ENCODE results near the gene BRPF3.

BRPF3 gene

GRCh38 chr6:36184311-36184710 lies 12.2 kb upstream of the BRPF3 start:
- Histone ChIP-seq H4K20me1 (ENCODE audit: insufficient read depth) (no peaks in the 10 kb centered on the region), H3K9ac (no peak overlapping the region), H2AFZ (ENCODE audit: low read depth) (no peak overlapping the region), H3K4me2 (no peak overlapping the region), H3K79me2 (ENCODE audit: insufficient read depth, low read depth) (no peaks in the 10 kb centered on the region), H3K4me3 (IDR thresholded peaks at IDR 0.05; ENCODE audit: insufficient read depth, low read depth, low read length) (no peak overlapping the region), H3K36me3 (ENCODE audit: insufficient read depth) (no peaks in the 10 kb centered on the region), H3K27me3 (ENCODE audit: insufficient read depth, low read depth) (no peaks in the 10 kb centered on the region), H3K27ac (no peak overlapping the region), H3K4me1 (ENCODE audit: low read depth, poor library complexity, severe bottlenecking) (no peaks in the 10 kb centered on the region)
- TF ChIP-seq CTCF (conservative IDR thresholded peaks at IDR 0.05; ENCODE audit: low read depth, low read length) = no peak

DNA sequence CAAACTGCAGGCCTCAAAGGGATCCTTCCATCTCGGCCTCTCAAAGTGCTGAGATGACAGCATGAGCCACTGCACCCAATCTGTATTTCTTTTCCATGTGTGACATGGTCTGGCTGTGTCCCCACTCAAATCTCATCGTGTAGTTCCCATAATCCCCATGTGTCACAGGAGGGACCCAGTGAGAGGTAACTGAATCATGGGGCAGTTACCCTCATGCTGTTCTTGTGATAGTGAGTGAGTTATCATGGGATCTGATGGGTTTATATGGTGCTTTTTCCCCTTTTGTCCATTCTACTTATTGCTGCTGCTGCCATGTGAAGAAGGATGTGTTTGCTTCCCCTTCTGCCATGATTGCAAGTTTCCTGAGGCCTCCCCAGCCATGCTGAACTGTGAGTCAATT lies 10.3 kb upstream of the BRPF3 start:
- no peaks in the 10 kb centered on the region for H3K36me3 ChIP-seq (ENCODE audit: insufficient read depth)
- no peak overlapping the region for H3K9ac ChIP-seq
- H2AFZ ChIP-seq (ENCODE audit: low read depth) = no peak overlapping the region
- no peak overlapping the region for H3K4me3 ChIP-seq (IDR thresholded peaks at IDR 0.05; ENCODE audit: insufficient read depth, low read depth, low read length)
- H3K27ac ChIP-seq = no peak overlapping the region
- no peaks in the 10 kb centered on the region for H3K4me1 ChIP-seq (ENCODE audit: low read depth, poor library complexity, severe bottlenecking)
- H3K27me3 ChIP-seq (ENCODE audit: insufficient read depth, low read depth) = no peaks in the 10 kb centered on the region
- no peak overlapping the region for H3K4me2 ChIP-seq
- no peaks in the 10 kb centered on the region for H4K20me1 ChIP-seq (ENCODE audit: insufficient read depth)
- no peaks in the 10 kb centered on the region for H3K79me2 ChIP-seq (ENCODE audit: insufficient read depth, low read depth)
- TF ChIP-seq CTCF (conservative IDR thresholded peaks at IDR 0.05; ENCODE audit: low read depth, low read length) = no peak

GRCh38 chr6:36187446-36187845 lies 9.1 kb upstream of the BRPF3 start:
- no peak overlapping the region for H2AFZ ChIP-seq (ENCODE audit: low read depth)
- TF ChIP-seq CTCF (conservative IDR thresholded peaks at IDR 0.05; ENCODE audit: low read depth, low read length) = no peak
- no peaks in the 10 kb centered on the region for H3K36me3 ChIP-seq (ENCODE audit: insufficient read depth)
- H3K27me3 ChIP-seq (ENCODE audit: insufficient read depth, low read depth) = no peaks in the 10 kb centered on the region
- no peak overlapping the region for H3K9ac ChIP-seq
- H3K4me1 ChIP-seq (ENCODE audit: low read depth, poor library complexity, severe bottlenecking) = no peaks in the 10 kb centered on the region
- no peak overlapping the region for H3K4me2 ChIP-seq
- no peaks in the 10 kb centered on the region for H3K79me2 ChIP-seq (ENCODE audit: insufficient read depth, low read depth)
- H3K27ac ChIP-seq = no peak overlapping the region
- H4K20me1 ChIP-seq (ENCODE audit: insufficient read depth) = no peaks in the 10 kb centered on the region
- H3K4me3 ChIP-seq (IDR thresholded peaks at IDR 0.05; ENCODE audit: insufficient read depth, low read depth, low read length) = no peak overlapping the region

- Histone ChIP-seq H2AFZ (ENCODE audit: low read depth) (peak overlapping the region; percentile 75), H3K27me3 (ENCODE audit: insufficient read depth, low read depth) (no peaks in the 10 kb centered on the region), H3K36me3 (ENCODE audit: insufficient read depth) (no peaks in the 10 kb centered on the region), H3K9ac (peak overlapping the region; percentile 84; the same call in 1 of the 2 replicates), H3K79me2 (ENCODE audit: insufficient read depth, low read depth) (peaks cover 23% of the 10 kb centered on the region), H3K27ac (peak overlapping the region; percentile 61; the same call in 1 of the 2 replicates), H3K4me2 (peak overlapping the region; percentile 59), H3K4me1 (ENCODE audit: low read depth, poor library complexity, severe bottlenecking) (peaks cover 13% of the 10 kb centered on the region), H3K4me3 (IDR thresholded peaks at IDR 0.05; ENCODE audit: insufficient read depth, low read depth, low read length) (no peak overlapping the region), H4K20me1 (ENCODE audit: insufficient read depth) (no peaks in the 10 kb centered on the region)
- TF ChIP-seq CTCF (conservative IDR thresholded peaks at IDR 0.05; ENCODE audit: low read depth, low read length) = no peak
Observed at GRCh38 chr6:36195471-36196112, 952 bp upstream of the BRPF3 start.
